Upper lobe of left lung (tissue), 4 donors: ENCODE data around the gene DLG2.
A peak's percentile ranks its signal among the peaks of the same experiment; 100 is the strongest.

Experiments used
- CTCF ChIP-seq, 6 experiments: fragments of 450-650 bp in 4 of 6; fragments of 200-600 bp in 2 of 6; sonication (generic) in 2 of 6; IDR thresholded peaks; one replicate each; pipeline ENCODE4 v1.5.1; 2016 to 2019; ENCODE audit warnings: antibody characterized with exemption in 6 of 6
- POLR2A ChIP-seq, 4 donors: fragments of 450-650 bp; IDR thresholded peaks; one replicate each; pipeline ENCODE4 v1.5.1; 2016 to 2017; ENCODE audit warnings: antibody characterized with exemption in 4 of 4, mild to moderate bottlenecking in 2 of 4

GRCh38 chr11:85664615-85665481 lies 37.7 kb upstream of the DLG2 start, which contains the start of gene CREBZF:
- peak in 2 of 6 experiments; percentile 27 to 32 for TF ChIP-seq CTCF (IDR thresholded peaks at IDR 0.05)
- TF ChIP-seq POLR2A (IDR thresholded peaks at IDR 0.05): peak; percentile 87 to 99 (median 98)
